ENCODE results near the gene RHAG.

Gene RHAG

DNA sequence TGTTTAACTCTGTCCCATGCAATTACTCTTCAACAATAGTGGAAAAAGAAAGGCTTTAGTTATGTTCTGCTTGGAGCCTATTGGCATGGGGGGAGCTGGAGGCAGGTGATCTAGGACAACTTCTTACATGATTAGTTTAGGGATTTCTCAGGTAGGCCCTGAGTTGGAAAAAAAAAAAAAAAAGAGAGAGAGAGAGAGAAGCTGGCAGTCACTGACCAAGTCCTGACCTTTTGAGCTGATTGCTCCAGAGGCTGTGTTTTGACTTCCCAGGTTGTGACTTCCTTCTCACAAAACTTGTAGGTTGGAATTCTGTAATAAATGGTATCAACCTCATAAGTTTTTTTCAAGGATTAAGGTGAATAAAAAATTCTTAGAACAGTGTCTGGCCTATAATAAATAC is 78.4 kb downstream of the RHAG start:
- no peak for DNase-seq

DNA sequence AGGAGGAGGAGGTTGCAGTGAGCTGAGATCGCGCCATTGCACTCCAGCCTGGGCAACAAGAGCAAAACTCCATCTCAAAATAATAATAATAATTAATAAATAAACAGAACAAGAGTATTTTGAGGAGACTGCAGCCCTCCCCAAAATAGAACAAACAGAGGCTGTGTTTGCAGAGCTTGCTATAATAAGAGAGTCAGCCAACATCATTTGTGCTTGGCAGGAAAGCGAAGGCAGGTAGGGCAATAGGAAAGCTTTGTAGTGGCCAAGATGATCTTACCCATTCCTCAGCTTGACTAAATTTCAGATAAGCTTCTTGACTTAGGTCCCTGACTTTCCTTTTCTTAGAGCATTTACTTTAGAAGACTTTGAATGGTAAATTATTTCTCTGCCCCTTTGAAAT is 79.5 kb downstream of the RHAG start:
- DNase-seq: no peak

DNA sequence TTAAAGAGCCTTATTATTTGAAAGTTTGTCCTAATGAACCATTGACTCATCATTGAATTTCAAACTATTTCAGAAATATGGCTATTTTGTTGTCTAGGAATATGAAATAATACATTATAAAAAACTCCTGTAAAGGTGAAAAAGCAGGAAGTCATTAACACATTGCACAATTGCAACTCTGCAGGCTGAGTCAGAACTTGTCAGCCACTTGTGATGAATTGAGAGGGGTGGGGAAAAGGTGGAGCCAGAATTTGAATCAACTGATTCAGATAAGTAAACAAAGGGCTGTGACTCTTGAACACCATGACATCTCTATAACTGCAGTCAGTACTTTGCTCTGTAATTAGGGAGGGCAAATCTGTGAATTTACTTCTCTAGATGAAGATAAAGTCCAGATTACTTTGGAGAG is 80.2 kb downstream of the RHAG start:
- DNase-seq: no peak

DNA sequence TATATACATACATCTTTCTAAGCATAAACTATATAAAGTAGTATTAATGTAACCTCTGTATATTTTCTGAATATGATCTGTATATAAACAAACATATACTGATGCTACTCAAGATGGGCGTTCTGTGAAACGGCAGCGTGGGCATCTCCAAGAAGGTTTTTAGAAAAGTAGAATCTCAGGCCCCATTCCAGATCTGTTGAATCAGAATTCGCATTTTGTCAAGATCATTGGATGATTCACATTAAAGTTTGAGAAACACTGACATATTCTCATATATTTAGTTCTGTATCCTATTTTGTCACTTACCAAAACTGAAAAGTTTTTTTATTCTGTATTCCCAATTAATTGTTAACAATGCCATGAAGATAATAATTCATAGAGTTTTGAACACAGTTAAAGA is 80.7 kb downstream of the RHAG start:
- DNase-seq: no peak

Data from stimulated activated CD4-positive, alpha-beta T cell treated with anti-CD3 and anti-CD28 coated beads, Interleukin-4, amount 100 ng/mL, for 24 hours (primary cell).